Ovary (tissue), 9 donors: ENCODE data around the gene EAF1. TPM values are rescaled to one million over a fixed set of nuclear protein-coding genes. Genes with fewer than 3 reads are reported as not detected.

Source experiments
- DNase-seq, 5 donors: peaks; one replicate each; pipeline ENCODE4 v3.0.0-alpha.2; 2019 to 2020
- H3K27ac ChIP-seq, 2 donors: fragments of 200-600 bp; one replicate each; pipeline versions ENCODE4 v1.5.1 to v1.8.0; 2019 to 2022
- H3K27me3 ChIP-seq: fragments of 200-600 bp; one replicate; pipeline ENCODE4 v1.8.0; 2022
- H3K36me3 ChIP-seq: fragments of 200-600 bp; sonication (generic); one replicate; pipeline ENCODE4 v1.5.1; 2019
- H3K4me1 ChIP-seq: one replicate; pipeline ENCODE4 v1.8.1; 2013; ENCODE audit warnings: mild to moderate bottlenecking, moderate library complexity; ENCODE audit not compliant: insufficient read depth
- H3K4me3 ChIP-seq: fragments of 200-600 bp; sonication (generic); one replicate; pipeline ENCODE4 v1.5.1; 2017
- H3K9me3 ChIP-seq, 2 donors: fragments of 200-600 bp in 1 of 2; sonication (generic) in 1 of 2; one replicate each; pipeline versions ENCODE4 v1.5.1 to v1.8.1; 2013 to 2019; ENCODE audit warnings: mild to moderate bottlenecking in 1 of 2, moderate library complexity in 1 of 2
- CTCF ChIP-seq, 3 donors: fragments of 450-650 bp in 2 of 3; fragments of 200-600 bp in 1 of 3; IDR thresholded peaks; one replicate each; pipeline versions ENCODE4 v1.5.1 to v1.8.0; 2016 to 2022; ENCODE audit warnings: antibody characterized with exemption in 3 of 3, mild to moderate bottlenecking in 1 of 3
- EP300 ChIP-seq: sonication (generic); formaldehyde crosslinking; IDR thresholded peaks from one replicate; pipeline ENCODE4 v1.6.1; 2017; ENCODE audit warnings: antibody characterized with exemption
- POLR2A ChIP-seq: fragments of 450-650 bp; IDR thresholded peaks from one replicate; pipeline ENCODE4 v1.6.1; 2017; ENCODE audit warnings: antibody characterized with exemption, mild to moderate bottlenecking, moderate library complexity
- WGBS, 3 donors: extraction: QIAGEN DNeasy Blood & Tissue Kit in 1 of 3; methylation state at CpG; one replicate each; pipeline versions ENCODE4 v1.1.5 to v1.1.7; 2013 to 2017; 5-methylcytosine and 5-hydroxymethylcytosine counted together
- intact Hi-C, 4 donors: fragments of 100-400 bp; cut with DNase I; formaldehyde crosslinking; loops; one replicate each; pipeline versions ENCODE4 v1.11.0 to v1.15.1; 2022 to 2023
- polyA plus RNA-seq, 2 donors: library from polyadenylated mRNA; stranded (reverse); fragments of 200-250 nt in 1 of 2; fragments of 350-450 nt in 1 of 2; fragmentation: Illumina TruSeq in 1 of 2; extraction: RNeasy Lipid Tissue Mini Kit (QIAGEN cat#74804) in 1 of 2; gene quantifications; one replicate each; pipeline ENCODE4 v1.2.3, GENCODE V29; 2013 to 2014
- total RNA-seq, 7 donors: library from RNA; depleted of rRNA in 2 of 7; stranded (reverse); fragments of >200 nt in 2 of 7; fragmentation: NEBNext Ultra II Directional in 3 of 7; extraction: Animal tissue kit (Norgen Biotek cat#: 25700) in 3 of 7; gene quantifications; one replicate each; pipeline versions ENCODE4 v1.1.0 to v1.2.4, GENCODE V29; 2016 to 2023
- donor health status: DM: no; HTN: no; CAD: no; lungs with moderate emphysema.
- donor health status: DM: no; HTN: no; CAD: no.
- donor health status: Bipolar disorder and iron deficiency.
- donor health status: DM: yes; HTN: yes; CAD: no.
- donor health status: DM: no; HTN: no; CAD: no.
- donor health status: DM: yes; HTN: yes; CAD: no.

Gene EAF1
- total and polyA plus RNA-seq, 9 donors, result 5.4 to 16.0 (median 11.9) TPM

- no peak for DNase-seq
- no peak overlapping the region for H3K27ac ChIP-seq
- no peaks in the 10 kb centered on the region for H3K36me3 ChIP-seq
- intact Hi-C loops, result no loop called here
- H3K4me3 ChIP-seq, result no peak overlapping the region
- no peaks in the 10 kb centered on the region for H3K4me1 ChIP-seq
- H3K9me3 ChIP-seq, result no peaks in the 10 kb centered on the region
- TF ChIP-seq CTCF (IDR thresholded peaks at IDR 0.05) (no peak), POLR2A (no peak), EP300 (no peak)
- no peaks in the 10 kb centered on the region for H3K27me3 ChIP-seq
- 63 to 77% (median 70%) methylated on average over 4 of the region's 4 CpGs for WGBS, 3 donors
These were observed 13.5 kb downstream of the EAF1 start for GRCh38 chr3:15440891-15441290.

DNA sequence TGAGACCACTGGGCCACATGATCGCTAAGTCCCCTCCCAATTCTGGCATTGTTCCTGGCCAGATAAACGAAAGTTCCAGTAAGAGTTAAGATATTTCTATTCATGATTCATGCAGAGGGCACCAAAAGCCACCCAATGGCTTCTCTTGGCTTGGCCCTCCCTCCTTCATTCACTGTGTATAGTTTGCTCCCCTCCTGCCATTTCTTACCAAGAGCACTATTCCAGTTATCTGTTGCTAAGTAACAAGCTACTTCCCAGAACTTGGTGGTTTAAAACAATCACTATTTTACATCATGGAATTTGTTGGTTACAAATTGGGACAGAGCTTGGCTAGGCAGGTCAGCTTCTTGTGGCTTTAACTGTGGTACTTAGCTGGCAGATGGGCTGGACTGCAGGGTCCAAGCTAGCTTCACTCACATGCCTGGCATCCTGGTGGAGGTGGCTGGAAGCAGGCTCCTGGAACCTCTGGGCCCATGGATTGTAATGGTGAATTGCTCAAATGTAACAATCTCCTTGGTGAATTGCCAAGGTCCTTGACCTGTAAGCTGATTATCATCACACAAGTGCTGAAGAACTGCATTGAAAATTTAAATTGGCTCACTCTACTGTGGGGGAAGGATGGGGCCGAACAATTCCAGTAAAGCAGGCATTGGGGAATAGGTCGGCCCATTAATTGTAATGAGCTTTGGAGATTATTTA lies 16.6 kb downstream of the EAF1 start:
- WGBS, 3 donors, result 72 to 83% (median 76%) methylated on average over 4 of the region's 4 CpGs
- DNase-seq, result no peak
- intact Hi-C loops, result no loop called here

DNA sequence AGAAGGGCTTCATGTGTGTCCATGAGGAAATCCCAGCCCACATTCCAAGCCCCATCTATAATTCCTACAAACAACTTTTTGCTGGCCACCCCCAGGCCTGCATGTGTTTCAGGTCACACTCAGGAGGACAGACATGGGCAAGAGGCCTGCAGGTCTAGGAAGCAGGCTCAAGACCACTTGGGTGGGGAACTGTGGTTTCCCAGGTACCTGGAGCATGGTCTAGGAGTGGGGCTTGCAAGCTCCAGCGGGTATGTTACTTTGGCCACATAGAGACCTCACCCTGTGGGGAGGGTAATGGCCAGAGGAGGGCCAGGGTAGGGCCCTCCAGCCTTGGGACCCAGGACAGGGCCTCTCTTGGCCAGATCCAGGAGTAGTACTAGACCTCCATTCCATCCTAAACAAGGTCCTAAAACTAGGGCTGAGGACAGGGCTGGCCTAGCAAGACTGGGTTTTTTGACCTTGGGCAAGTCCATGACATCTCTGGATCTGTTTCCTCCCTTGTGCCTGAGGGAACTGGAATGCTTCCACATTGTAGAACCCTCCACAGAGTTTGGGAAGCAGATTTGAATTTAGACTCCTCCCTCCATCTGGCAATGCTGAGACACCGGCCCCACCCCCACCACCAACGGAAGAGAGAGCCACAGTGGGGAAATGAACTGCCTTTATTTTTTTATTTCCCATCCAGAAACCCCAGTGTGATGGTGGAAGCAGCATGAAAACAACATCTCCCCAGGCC lies 22.3 kb downstream of the EAF1 start:
- intact Hi-C loops, result no loop called here
- DNase-seq, result no peak
- H3K4me3 ChIP-seq, result no peak overlapping the region
- H3K4me1 ChIP-seq, result no peaks in the 10 kb centered on the region
- H3K9me3 ChIP-seq, result no peaks in the 10 kb centered on the region
- no peak overlapping the region for H3K27ac ChIP-seq
- 82 to 91% (median 88%) methylated on average over 3 of the region's 3 CpGs for WGBS, 3 donors
- no peaks in the 10 kb centered on the region for H3K27me3 ChIP-seq
- H3K36me3 ChIP-seq, result no peaks in the 10 kb centered on the region
- TF ChIP-seq POLR2A (no peak), CTCF (IDR thresholded peaks at IDR 0.05) (no peak), EP300 (no peak)

More for the DNA sequence above, 16.6 kb downstream of the EAF1 start:
- Histone ChIP-seq H3K4me3 (no peak overlapping the region), H3K27me3 (no peaks in the 10 kb centered on the region), H3K36me3 (no peaks in the 10 kb centered on the region), H3K9me3 (no peaks in the 10 kb centered on the region), H3K27ac (no peak overlapping the region), H3K4me1 (no peaks in the 10 kb centered on the region)
- TF ChIP-seq CTCF (IDR thresholded peaks at IDR 0.05) (no peak), EP300 (no peak), POLR2A (no peak)

DNA sequence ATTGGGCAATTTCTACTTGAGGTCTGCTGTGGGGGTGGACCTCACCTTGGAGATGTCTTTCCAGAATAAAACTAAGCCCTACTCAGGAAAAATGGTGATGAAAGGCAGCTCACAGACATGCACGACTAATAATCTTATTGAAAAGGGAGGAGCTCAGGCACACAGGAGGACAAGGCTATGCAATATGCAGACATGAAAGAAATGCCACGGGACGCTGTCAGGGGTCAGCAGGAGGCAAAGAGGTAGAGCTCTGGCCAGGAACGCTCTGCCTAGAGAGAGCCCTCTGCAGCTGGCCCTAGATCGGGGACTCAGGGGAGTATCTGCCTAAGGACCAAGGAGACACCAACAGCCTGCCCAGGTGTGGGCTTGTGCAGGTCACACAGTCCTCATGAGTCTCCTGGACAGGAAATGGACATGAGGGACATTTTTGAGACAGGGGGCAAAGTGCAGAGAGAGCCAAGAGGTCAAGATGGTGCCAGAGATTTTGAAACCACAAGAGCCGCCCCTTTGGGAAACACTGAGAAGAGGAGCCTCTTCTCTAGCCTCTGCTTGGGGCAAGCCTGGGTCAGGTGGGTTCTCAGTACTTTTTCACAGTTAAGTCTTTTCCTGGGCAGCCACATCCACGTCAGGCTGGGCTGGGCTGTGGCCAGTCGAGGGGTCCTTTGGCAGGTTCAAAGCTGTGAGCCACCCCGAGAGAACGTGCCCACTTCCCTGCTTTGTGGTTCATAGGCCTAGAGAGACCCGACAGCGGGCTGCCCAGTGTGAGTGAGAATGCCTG lies 23.2 kb downstream of the EAF1 start:
- TF ChIP-seq CTCF (IDR thresholded peaks at IDR 0.05), result no peak
- no peak for TF ChIP-seq POLR2A
- no peak for TF ChIP-seq EP300
- Histone ChIP-seq H3K4me1 (no peaks in the 10 kb centered on the region), H3K36me3 (no peaks in the 10 kb centered on the region), H3K27me3 (no peaks in the 10 kb centered on the region), H3K27ac (no peak overlapping the region), H3K4me3 (no peak overlapping the region), H3K9me3 (no peaks in the 10 kb centered on the region)
- no peak for DNase-seq
- whole genome bisulfite sequencing, 3 donors, result 92 to 95% (median 92%) methylated on average over 12 of the region's 12 CpGs
- intact Hi-C loops, result no loop called here
